NCI-H2081 (cell line): ENCODE data around the gene MRPL52.

ENCODE experiments used
- DNase-seq, 2 experiments: peaks; one replicate each; lab custom pipeline; 2025; lab: John Stamatoyannopoulos, UW

MRPL52 gene

GRCh38 chr14:22883173-22883976 lies 53.7 kb downstream of the MRPL52 start, which contains the start of gene REM2:
TSS of gene REM2 (plus strand) at chr14:22883222. CDS start at chr14:22883288, 66 bp downstream.
- DNase-seq, result no peak

DNA sequence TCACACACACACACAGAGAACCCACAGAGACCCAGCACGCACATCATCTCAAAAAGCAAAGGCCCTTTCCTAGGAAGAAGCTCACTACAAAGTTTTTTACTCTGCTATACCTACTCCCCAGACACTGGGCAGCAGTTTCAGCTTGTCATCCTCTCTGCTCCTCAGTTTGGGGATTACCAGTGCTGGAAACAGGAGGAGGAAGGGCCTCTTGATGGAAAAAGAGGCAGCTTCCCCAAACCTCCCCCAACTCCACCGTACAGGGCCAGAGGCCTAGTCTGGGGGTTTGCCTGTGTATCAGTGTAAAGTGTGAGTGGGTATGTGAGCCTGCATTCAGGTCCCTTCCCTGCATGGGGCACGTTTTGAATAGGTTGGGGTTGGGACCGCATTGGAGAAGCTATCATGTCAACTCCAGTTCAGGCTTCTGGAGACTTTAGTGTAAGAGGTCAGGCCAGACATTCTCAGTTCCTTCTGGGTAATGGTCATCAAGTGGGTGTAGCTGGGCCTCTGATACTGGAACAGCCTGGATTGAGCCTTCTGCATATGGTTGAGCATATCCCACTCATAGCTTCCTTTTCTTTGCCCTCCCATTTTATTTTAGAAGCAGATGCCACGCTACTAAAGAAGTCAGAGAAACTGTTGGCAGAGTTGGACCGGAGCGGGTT lies 54.5 kb downstream of the MRPL52 start:
- no peak for DNase-seq
